KMS-11 (cell line): ENCODE data around the gene CLEC18A.
"Not testable (repeated sequence)": the region's sequence is repeated elsewhere in the genome, so short reads cannot be mapped to it uniquely, and the experiment has no call there.

Experiments
- H2AFZ ChIP-seq: fragments of 200-600 bp; sonication (generic); 2 replicates; pipeline ENCODE4 v1.6.1; 2016; ENCODE audit warnings: antibody characterized with exemption, mixed run types, low read depth
- H3K27ac ChIP-seq: fragments of 200-600 bp; sonication (generic); 2 replicates; pipeline ENCODE4 v1.6.1; 2016; ENCODE audit warnings: mild to moderate bottlenecking, mixed run types
- H3K27me3 ChIP-seq: fragments of 200-600 bp; sonication (generic); 2 replicates; pipeline ENCODE4 v1.6.1; 2017; ENCODE audit warnings: mild to moderate bottlenecking, low read depth, mixed run types, moderate library complexity; ENCODE audit not compliant: insufficient read depth
- H3K36me3 ChIP-seq: fragments of 200-600 bp; sonication (generic); 2 replicates; pipeline ENCODE4 v1.6.1; 2017; ENCODE audit warnings: mild to moderate bottlenecking, mixed run types; ENCODE audit not compliant: insufficient read depth
- H3K4me1 ChIP-seq: fragments of 200-600 bp; sonication (generic); 2 replicates; pipeline ENCODE4 v1.6.1; 2016; ENCODE audit warnings: mild to moderate bottlenecking, low read depth, mixed run types; ENCODE audit not compliant: poor library complexity, severe bottlenecking
- H3K4me2 ChIP-seq: fragments of 200-600 bp; sonication (generic); 2 replicates; pipeline ENCODE4 v1.7.0; 2016; ENCODE audit warnings: mild to moderate bottlenecking, mixed run types
- H3K4me3 ChIP-seq: fragments of 200-600 bp; sonication (generic); IDR thresholded peaks from 2 replicates; pipeline ENCODE4 v1.6.1; 2017; ENCODE audit warnings: low read depth, low read length, mixed read lengths; ENCODE audit not compliant: insufficient read depth
- H3K79me2 ChIP-seq: fragments of 200-600 bp; sonication (generic); 2 replicates; pipeline ENCODE4 v1.6.1; 2016; ENCODE audit warnings: low read depth, mixed run types; ENCODE audit not compliant: insufficient read depth
- H3K9ac ChIP-seq: fragments of 200-600 bp; sonication (generic); 2 replicates; pipeline ENCODE4 v1.6.1; 2016; ENCODE audit warnings: mild to moderate bottlenecking, mixed run types
- H4K20me1 ChIP-seq: fragments of 200-600 bp; sonication (generic); 2 replicates; pipeline ENCODE4 v1.6.1; 2016; ENCODE audit warnings: mild to moderate bottlenecking, mixed run types; ENCODE audit not compliant: insufficient read depth

CLEC18A gene

GRCh38 chr16:70003511-70003910 lies 52.4 kb downstream of the CLEC18A start:
- not testable (repeated sequence) for H3K4me1 ChIP-seq, H3K27me3 ChIP-seq, H2AFZ ChIP-seq, H3K27ac ChIP-seq, H3K36me3 ChIP-seq, H4K20me1 ChIP-seq, H3K79me2 ChIP-seq, H3K9ac ChIP-seq, H3K4me2 ChIP-seq, H3K4me3 ChIP-seq

- not testable (repeated sequence) for H3K36me3 ChIP-seq, H3K9ac ChIP-seq, H2AFZ ChIP-seq, H3K27ac ChIP-seq, H4K20me1 ChIP-seq, H3K4me3 ChIP-seq, H3K27me3 ChIP-seq, H3K79me2 ChIP-seq, H3K4me1 ChIP-seq, H3K4me2 ChIP-seq
These were observed 57.5 kb downstream of the CLEC18A start for GRCh38 chr16:70008604-70009003.

- not testable (repeated sequence) for H3K79me2 ChIP-seq, H4K20me1 ChIP-seq, H3K9ac ChIP-seq, H3K36me3 ChIP-seq, H3K4me1 ChIP-seq, H3K4me3 ChIP-seq, H3K27me3 ChIP-seq, H3K4me2 ChIP-seq, H3K27ac ChIP-seq, H2AFZ ChIP-seq
These were observed 59.5 kb downstream of the CLEC18A start for GRCh38 chr16:70010615-70011014.

GRCh38 chr16:70011120-70011519 lies 60.0 kb downstream of the CLEC18A start:
- not testable (repeated sequence) for H2AFZ ChIP-seq, H3K27ac ChIP-seq, H3K4me2 ChIP-seq, H3K9ac ChIP-seq, H3K4me1 ChIP-seq, H3K4me3 ChIP-seq, H3K36me3 ChIP-seq, H3K79me2 ChIP-seq, H3K27me3 ChIP-seq, H4K20me1 ChIP-seq

- H3K27ac ChIP-seq, H3K4me1 ChIP-seq, H4K20me1 ChIP-seq, H3K79me2 ChIP-seq, H3K9ac ChIP-seq, H2AFZ ChIP-seq, H3K27me3 ChIP-seq, H3K4me3 ChIP-seq, H3K36me3 ChIP-seq, H3K4me2 ChIP-seq: not testable (repeated sequence)
These were observed 61.2 kb downstream of the CLEC18A start for GRCh38 chr16:70012354-70012753.

GRCh38 chr16:70012951-70013350 lies 61.8 kb downstream of the CLEC18A start:
- not testable (repeated sequence) for H3K4me1 ChIP-seq, H3K79me2 ChIP-seq, H2AFZ ChIP-seq, H3K9ac ChIP-seq, H3K36me3 ChIP-seq, H3K4me3 ChIP-seq, H3K27me3 ChIP-seq, H3K27ac ChIP-seq, H3K4me2 ChIP-seq, H4K20me1 ChIP-seq
